Urinary bladder (tissue), 4 donors: Measurements from ENCODE around the gene ZIK1. TPM values are rescaled to one million over a fixed set of nuclear protein-coding genes. Genes with fewer than 3 reads are reported as not detected.

ENCODE experiments used
- DNase-seq: peaks from one replicate; pipeline ENCODE4 v3.0.0-alpha.2; 2015; ENCODE audit errors: extremely low spot score
- H3K27ac ChIP-seq: one replicate; pipeline ENCODE4 v1.5.1; 2013; ENCODE audit warnings: low read depth, mild to moderate bottlenecking, moderate library complexity
- H3K36me3 ChIP-seq: one replicate; pipeline ENCODE4 v1.6.1; 2013; ENCODE audit warnings: mild to moderate bottlenecking, moderate library complexity; ENCODE audit not compliant: insufficient read depth
- H3K4me1 ChIP-seq: one replicate; pipeline ENCODE4 v1.6.1; 2013; ENCODE audit warnings: mild to moderate bottlenecking, moderate library complexity; ENCODE audit not compliant: insufficient read depth
- H3K4me3 ChIP-seq: one replicate; pipeline ENCODE4 v1.5.1; 2013; ENCODE audit warnings: low read depth, low read length
- WGBS: extraction: QIAGEN DNeasy Blood & Tissue Kit; methylation state at CpG from one replicate; pipeline ENCODE4 v1.1.7; 2013; 5-methylcytosine and 5-hydroxymethylcytosine counted together
- polyA plus RNA-seq: library from polyadenylated mRNA; stranded (reverse); fragments of 200-250 nt; gene quantifications from one replicate; pipeline ENCODE4 v1.2.3, GENCODE V29; 2013
- total RNA-seq: library from RNA; depleted of rRNA; stranded (reverse); fragments of >200 nt; gene quantifications from one replicate; pipeline ENCODE4 v1.2.3, GENCODE V29; 2014
- donor health status: healthy with polysubstance abuse.
- donor health status: healthy.

ZIK1 gene
- total and polyA plus RNA-seq, 2 donors = 7.4 to 18.8 TPM

DNA sequence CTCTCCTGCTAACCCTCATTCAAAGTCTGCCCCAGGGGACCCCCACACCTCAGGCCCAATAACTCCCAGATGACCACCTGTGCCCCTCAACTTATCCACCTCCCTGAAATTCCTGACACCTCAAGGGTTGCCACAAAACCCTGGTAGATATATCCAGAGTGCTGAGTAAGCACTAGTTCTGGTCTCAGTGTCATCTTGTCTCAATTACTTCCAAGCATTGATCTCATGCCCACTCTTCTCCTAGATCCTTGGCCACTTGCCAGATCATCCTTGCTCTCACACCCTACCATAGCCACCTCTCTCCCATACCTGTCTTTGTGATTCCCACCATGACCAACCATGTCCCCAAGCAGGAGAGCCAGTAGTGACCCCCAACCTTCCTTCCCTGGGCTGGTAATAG is 7.3 kb upstream of the ZIK1 start:
- peaks cover 15% of the 10 kb centered on the region for H3K36me3 ChIP-seq
- H3K27ac ChIP-seq = no peak overlapping the region
- no peaks in the 10 kb centered on the region for H3K4me1 ChIP-seq
- no peak overlapping the region for H3K4me3 ChIP-seq
- DNase-seq = no peak

GRCh38 chr19:57578487-57579205 is 5.3 kb upstream of the ZIK1 start, which contains the start of gene ZNF416:
TSS of gene ZNF416 (minus strand) at chr19:57578911. CDS start at chr19:57578704, 207 bp downstream.
- peaks cover 2% of the 10 kb centered on the region for H3K4me1 ChIP-seq
- WGBS = under 1% methylated on average over 62 of the region's 62 CpGs
- peaks cover 10% of the 10 kb centered on the region for H3K36me3 ChIP-seq

GRCh38 chr19:57583104-57583520 is 833 bp upstream of the ZIK1 start:
- Histone ChIP-seq H3K4me1 (peaks cover 2% of the 10 kb centered on the region), H3K4me3 (peak overlapping the region; percentile 58), H3K27ac (no peak overlapping the region), H3K36me3 (no peaks in the 10 kb centered on the region)
- no peak for DNase-seq
- 32% methylated on average over 21 of the region's 21 CpGs for WGBS

More at GRCh38 chr19:57578487-57579205, 5.3 kb upstream of the ZIK1 start, which contains the start of gene ZNF416:
- peak within 1 kb of the TSS; percentile 96 for H3K4me3 ChIP-seq
- H3K27ac ChIP-seq = no peak within 1 kb of the TSS
- peak; percentile 96 for DNase-seq

DNA sequence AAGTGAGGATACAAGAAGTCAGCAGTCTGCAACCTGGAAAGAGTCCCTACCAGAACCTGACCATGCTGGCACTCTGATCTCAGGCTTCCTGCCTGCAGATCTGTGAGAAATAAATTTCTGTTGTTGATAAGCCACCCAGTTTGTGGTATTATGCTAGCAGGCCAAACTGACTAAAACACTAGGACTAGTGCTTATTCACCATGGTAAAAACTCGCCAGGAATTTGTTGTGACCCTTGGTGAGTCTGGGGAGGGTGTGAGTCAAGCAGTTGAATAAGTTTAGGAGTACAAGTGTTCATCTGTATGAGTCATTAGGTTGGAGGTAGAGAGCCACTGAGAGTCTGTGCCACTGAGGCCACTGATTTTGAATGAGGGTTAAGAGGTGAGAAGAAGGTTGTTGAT is 3.6 kb downstream of the ZIK1 start:
- no peak overlapping the region for H3K27ac ChIP-seq
- 99% methylated on average over 1 of the region's 1 CpG for WGBS
- no peak for DNase-seq
- H3K4me1 ChIP-seq = peaks cover 2% of the 10 kb centered on the region
- H3K36me3 ChIP-seq = peaks cover 7% of the 10 kb centered on the region
- H3K4me3 ChIP-seq = no peak overlapping the region

- no peak overlapping the region for H3K27ac ChIP-seq
- H3K4me3 ChIP-seq = peak overlapping the region; percentile 62
- WGBS = 53% methylated on average over 8 of the region's 8 CpGs
- H3K4me1 ChIP-seq = no peaks in the 10 kb centered on the region
- H3K36me3 ChIP-seq = no peaks in the 10 kb centered on the region
- no peak for DNase-seq
These were observed 15.4 kb downstream of the ZIK1 start for GRCh38 chr19:57599377-57599760.

GRCh38 chr19:57599761-57600383 is 15.9 kb downstream of the ZIK1 start, which contains the start of gene ZNF530:
TSS of gene ZNF530 (plus strand) at chr19:57599885. CDS start at chr19:57604346, 4,461 bp downstream.
- under 1% methylated on average over 53 of the region's 53 CpGs for WGBS
- peak; percentile 80 for DNase-seq
- peaks cover 2% of the 10 kb centered on the region for H3K36me3 ChIP-seq
- H3K27ac ChIP-seq = no peak within 1 kb of the TSS
- peak within 1 kb of the TSS; percentile 62 for H3K4me3 ChIP-seq
- no peaks in the 10 kb centered on the region for H3K4me1 ChIP-seq

- Histone ChIP-seq H3K4me1 (no peaks in the 10 kb centered on the region), H3K27ac (no peak overlapping the region), H3K36me3 (peaks cover 4% of the 10 kb centered on the region), H3K4me3 (no peak overlapping the region)
- 98% methylated on average over 5 of the region's 5 CpGs for WGBS
- no peak for DNase-seq
These were observed 23.0 kb downstream of the ZIK1 start for GRCh38 chr19:57606931-57607330.

DNA sequence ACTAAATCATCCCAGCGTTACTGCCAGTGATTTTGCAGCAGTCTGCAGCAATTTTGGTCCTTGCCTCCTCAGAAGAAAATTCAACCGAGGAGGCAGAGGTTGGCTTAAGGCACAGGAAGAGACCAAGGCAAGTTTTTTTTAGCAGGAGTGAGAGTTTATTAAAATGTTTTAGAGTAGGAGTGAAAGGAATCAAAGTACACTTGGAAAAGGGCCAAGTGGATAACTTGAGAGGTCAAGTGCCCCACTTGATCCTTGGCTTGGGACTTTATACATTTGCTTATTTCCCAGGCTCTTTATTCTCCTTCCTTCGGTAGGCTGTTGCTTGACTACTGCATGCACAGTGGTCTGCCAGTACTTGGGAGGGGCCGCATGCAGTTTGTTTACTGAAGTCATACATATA is 27.2 kb downstream of the ZIK1 start:
- Histone ChIP-seq H3K36me3 (no peaks in the 10 kb centered on the region), H3K4me3 (no peak overlapping the region), H3K27ac (no peak overlapping the region), H3K4me1 (peaks cover 3% of the 10 kb centered on the region)
- WGBS = 88% methylated on average over 4 of the region's 4 CpGs
- DNase-seq = no peak

DNA sequence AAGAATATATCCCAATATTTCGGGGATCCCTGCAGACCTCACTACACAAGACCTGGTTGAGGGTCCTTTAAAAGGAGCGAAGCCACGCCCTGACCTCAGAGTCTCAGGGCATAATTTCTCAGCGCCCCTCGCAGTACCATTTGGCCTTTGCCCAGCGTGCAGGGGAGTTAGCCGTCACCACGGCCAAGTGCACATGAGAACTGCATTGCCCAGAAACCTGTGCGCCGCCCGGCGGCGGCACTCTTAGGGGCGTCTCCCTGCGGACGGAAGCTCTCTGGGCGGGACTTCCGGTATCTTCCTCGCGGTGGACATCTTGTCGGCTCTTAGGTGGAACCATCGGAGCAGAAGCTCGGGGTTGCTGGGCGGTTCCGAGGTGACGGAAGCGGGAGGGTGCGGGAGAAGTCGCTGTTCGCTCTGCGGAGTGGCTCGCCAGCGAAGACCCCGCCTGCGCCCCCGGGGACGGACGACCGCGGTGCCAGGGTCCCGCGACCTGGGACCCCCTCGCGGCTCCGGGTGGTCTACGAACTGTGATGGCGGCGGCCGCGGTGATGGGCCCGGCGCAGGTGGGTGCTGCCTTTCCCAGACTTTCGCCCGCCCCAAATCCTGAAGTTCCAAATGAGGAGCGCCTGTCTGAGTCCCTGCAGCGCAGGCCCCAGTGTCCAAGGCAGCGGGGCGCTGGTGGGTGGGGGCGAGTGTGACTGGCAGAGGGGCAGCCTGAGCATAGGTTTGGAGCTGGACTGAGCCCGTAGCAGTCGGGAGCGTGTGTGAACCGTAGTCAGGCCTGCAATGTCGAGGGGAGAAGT is 30.2 kb downstream of the ZIK1 start, which contains the start of gene ZNF134:
ZNF134 (plus strand) TSS at position 302 of the 803 bp plus-strand sequence. CDS start 5,227 bp downstream, outside the sequence.
- WGBS = 1% methylated on average over 64 of the region's 64 CpGs
- Histone ChIP-seq H3K36me3 (peaks cover 5% of the 10 kb centered on the region), H3K4me3 (peak within 1 kb of the TSS; percentile 97), H3K4me1 (peaks cover 3% of the 10 kb centered on the region), H3K27ac (peak within 1 kb of the TSS; percentile 63)
- peak; percentile 76 for DNase-seq

GRCh38 chr19:57615346-57615745 is 31.4 kb downstream of the ZIK1 start:
- WGBS = 98% methylated on average over 3 of the region's 3 CpGs
- H3K4me3 ChIP-seq = no peak overlapping the region
- H3K27ac ChIP-seq = no peak overlapping the region
- DNase-seq = no peak
- peaks cover 5% of the 10 kb centered on the region for H3K36me3 ChIP-seq
- H3K4me1 ChIP-seq = peaks cover 3% of the 10 kb centered on the region

- no peak overlapping the region for H3K4me3 ChIP-seq
- H3K27ac ChIP-seq = no peak overlapping the region
- 98% methylated on average over 10 of the region's 10 CpGs for WGBS
- H3K4me1 ChIP-seq = no peaks in the 10 kb centered on the region
- peaks cover 13% of the 10 kb centered on the region for H3K36me3 ChIP-seq
- no peak for DNase-seq
These were observed 36.9 kb downstream of the ZIK1 start for GRCh38 chr19:57620673-57621348.

DNA sequence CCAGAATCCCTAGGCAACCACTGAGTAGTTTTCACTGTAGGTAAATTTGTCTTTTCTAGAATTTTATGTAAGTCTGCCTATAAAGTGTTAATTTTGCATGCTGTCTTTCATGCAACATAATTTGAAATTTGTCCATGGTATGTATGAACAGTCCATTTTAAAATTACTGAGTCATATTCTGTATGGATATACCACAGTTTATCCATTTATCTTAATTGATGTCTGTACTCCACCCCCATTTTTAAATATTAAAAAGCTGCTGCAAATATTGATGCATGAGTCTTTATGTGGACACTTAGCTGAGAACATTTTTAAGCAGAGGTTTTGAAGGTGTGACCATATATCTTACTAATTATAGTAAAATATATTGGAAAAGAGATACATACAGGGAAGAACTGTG is 39.1 kb downstream of the ZIK1 start:
- Histone ChIP-seq H3K4me3 (no peak overlapping the region), H3K36me3 (peaks cover 13% of the 10 kb centered on the region), H3K4me1 (no peaks in the 10 kb centered on the region), H3K27ac (no peak overlapping the region)
- DNase-seq = no peak
